ENCODE data around the gene FGF16. TPM values are rescaled to one million over a fixed set of nuclear protein-coding genes. Genes with fewer than 3 reads are reported as not detected.

The FGF16 gene
- total and polyA plus RNA-seq, 7 donors: 0.03 to 0.71 TPM; not detected in 5

DNA sequence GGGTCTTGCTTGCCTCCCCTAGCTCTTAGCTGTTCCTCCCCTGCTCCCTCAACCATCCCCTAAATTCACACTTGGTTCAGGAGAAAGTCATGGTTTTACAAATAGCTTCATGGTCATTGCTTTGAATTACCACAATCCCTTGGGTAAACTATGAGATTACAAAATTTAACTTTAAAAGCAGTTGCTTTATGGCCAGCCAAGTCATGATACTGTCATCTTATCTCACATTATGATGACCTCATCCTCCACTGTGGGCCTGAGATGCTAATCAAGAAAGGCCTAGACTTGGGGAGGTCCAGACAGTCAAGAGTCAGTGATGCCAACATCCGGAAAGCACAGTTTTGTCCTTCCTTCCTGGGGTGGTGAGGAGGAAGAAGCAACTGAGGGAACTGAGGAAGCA is 10.5 kb upstream of the FGF16 start:
- WGBS, 2 donors: 72 to 81% methylated on average over 1 of the region's 1 CpG
- intact Hi-C loops (cut with DNase I): no loop called here
- Histone ChIP-seq H3K9me3 (no peaks in the 10 kb centered on the region), H3K27ac (no peak overlapping the region), H3K36me3 (no peaks in the 10 kb centered on the region), H3K4me1 (no peaks in the 10 kb centered on the region), H3K27me3 (no peaks in the 10 kb centered on the region), H3K4me3 (no peak overlapping the region)
- no peak for DNase-seq
- TF ChIP-seq POLR2A (IDR thresholded peaks at IDR 0.05) (no peak), POLR2AphosphoS5 (IDR thresholded peaks at IDR 0.05) (no peak), EP300 (IDR thresholded peaks at IDR 0.05) (no peak)
- TF ChIP-seq, protein P1, sequence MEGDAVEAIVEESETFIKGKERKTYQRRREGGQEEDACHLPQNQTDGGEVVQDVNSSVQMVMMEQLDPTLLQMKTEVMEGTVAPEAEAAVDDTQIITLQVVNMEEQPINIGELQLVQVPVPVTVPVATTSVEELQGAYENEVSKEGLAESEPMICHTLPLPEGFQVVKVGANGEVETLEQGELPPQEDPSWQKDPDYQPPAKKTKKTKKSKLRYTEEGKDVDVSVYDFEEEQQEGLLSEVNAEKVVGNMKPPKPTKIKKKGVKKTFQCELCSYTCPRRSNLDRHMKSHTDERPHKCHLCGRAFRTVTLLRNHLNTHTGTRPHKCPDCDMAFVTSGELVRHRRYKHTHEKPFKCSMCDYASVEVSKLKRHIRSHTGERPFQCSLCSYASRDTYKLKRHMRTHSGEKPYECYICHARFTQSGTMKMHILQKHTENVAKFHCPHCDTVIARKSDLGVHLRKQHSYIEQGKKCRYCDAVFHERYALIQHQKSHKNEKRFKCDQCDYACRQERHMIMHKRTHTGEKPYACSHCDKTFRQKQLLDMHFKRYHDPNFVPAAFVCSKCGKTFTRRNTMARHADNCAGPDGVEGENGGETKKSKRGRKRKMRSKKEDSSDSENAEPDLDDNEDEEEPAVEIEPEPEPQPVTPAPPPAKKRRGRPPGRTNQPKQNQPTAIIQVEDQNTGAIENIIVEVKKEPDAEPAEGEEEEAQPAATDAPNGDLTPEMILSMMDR (IDR thresholded peaks at IDR 0.05): no peak

DNA sequence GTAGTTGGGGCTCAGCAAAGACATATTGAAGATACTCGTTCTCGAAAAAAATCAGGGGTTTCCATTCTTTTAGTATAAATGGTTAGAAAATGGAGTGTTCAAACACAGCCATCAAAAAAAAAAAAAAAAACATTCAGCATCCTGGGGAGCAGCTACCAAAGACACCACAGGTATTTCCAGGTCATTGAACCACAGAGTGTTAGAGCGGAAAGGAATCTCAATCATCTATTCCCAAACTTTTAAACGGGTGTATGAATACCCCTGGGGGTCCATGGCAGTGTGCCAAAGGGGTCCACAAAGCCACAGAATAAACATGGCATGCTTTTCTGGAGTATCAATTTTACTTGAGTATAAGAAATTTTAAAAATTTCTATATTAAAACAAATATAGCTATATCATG is 6.9 kb upstream of the FGF16 start:
- no peaks in the 10 kb centered on the region for H3K4me1 ChIP-seq
- H3K27ac ChIP-seq: no peak overlapping the region
- no peak overlapping the region for H3K4me3 ChIP-seq
- TF ChIP-seq POLR2AphosphoS5 (IDR thresholded peaks at IDR 0.05): no peak
- TF ChIP-seq EP300 (IDR thresholded peaks at IDR 0.05): no peak
- no peak for TF ChIP-seq POLR2A (IDR thresholded peaks at IDR 0.05)
- TF ChIP-seq, protein P1 (IDR thresholded peaks at IDR 0.05): no peak
- 64 to 82% methylated on average over 4 of the region's 4 CpGs for WGBS, 2 donors
- no peaks in the 10 kb centered on the region for H3K36me3 ChIP-seq
- intact Hi-C loops (cut with DNase I): no loop called here
- peaks cover 0 to 7% (median 0%) of the 10 kb centered on the region in 3 donors for H3K27me3 ChIP-seq
- no peaks in the 10 kb centered on the region for H3K9me3 ChIP-seq
- no peak for DNase-seq

DNA sequence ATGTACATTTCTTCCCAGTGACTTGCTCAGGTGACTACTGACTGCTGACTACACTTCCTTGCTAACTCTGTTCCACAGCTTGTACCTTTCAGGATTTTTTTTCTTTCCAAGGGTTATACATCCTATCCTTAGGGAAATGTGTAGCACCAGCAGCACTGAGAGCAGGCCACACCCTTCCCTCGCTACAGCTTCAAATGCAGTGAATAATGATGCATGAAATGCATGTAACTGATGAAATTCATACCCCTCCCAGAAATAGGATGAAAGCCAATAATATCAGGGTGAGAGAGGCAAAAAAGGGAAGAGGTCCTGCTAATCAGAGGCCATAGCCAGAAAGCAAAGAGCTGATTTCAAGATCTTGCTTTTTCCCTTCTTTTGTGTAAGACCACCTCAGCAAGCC is 6.2 kb upstream of the FGF16 start:
- H3K4me3 ChIP-seq: no peak overlapping the region
- TF ChIP-seq, protein P1 (IDR thresholded peaks at IDR 0.05): no peak
- TF ChIP-seq EP300 (IDR thresholded peaks at IDR 0.05) (no peak), POLR2A (IDR thresholded peaks at IDR 0.05) (no peak), POLR2AphosphoS5 (IDR thresholded peaks at IDR 0.05) (no peak)
- peaks cover 0 to 14% (median 0%) of the 10 kb centered on the region in 3 donors for H3K27me3 ChIP-seq
- intact Hi-C loops (cut with DNase I): no loop called here
- no peak for DNase-seq
- no peaks in the 10 kb centered on the region for H3K9me3 ChIP-seq
- H3K27ac ChIP-seq: no peak overlapping the region
- no peaks in the 10 kb centered on the region for H3K36me3 ChIP-seq
- 68 to 88% methylated on average over 1 of the region's 1 CpG for WGBS, 2 donors
- H3K4me1 ChIP-seq: peaks cover 0 to 4% (median 2%) of the 10 kb centered on the region in 4 donors

DNA sequence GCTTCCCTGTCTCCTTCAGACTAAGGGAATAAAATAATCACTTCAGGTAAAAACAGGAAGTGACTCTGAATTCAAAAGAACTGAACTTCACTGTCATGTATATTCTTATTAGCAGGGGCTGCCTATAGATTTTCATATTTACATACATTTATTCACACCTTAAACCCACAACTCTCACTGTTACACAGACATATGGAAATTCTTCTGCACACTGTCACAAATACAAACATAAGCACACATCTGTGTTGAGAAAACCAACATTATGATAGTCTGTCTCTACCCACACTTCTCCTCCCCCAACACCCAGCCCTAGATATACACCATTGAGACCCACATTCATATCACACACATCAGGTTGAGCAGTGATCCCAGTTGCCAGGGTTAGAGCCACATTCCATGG is 5.7 kb upstream of the FGF16 start:
- H3K27ac ChIP-seq: no peak overlapping the region
- TF ChIP-seq POLR2AphosphoS5 (IDR thresholded peaks at IDR 0.05) (no peak), POLR2A (IDR thresholded peaks at IDR 0.05) (no peak), EP300 (IDR thresholded peaks at IDR 0.05) (no peak)
- TF ChIP-seq, protein P1 (IDR thresholded peaks at IDR 0.05): no peak
- peaks cover 0 to 8% (median 4%) of the 10 kb centered on the region in 4 donors for H3K4me1 ChIP-seq
- no peaks in the 10 kb centered on the region for H3K36me3 ChIP-seq
- no peak for DNase-seq
- H3K4me3 ChIP-seq: no peak overlapping the region
- no peaks in the 10 kb centered on the region for H3K9me3 ChIP-seq
- intact Hi-C loops (cut with DNase I): no loop called here
- peaks cover 0 to 17% (median 3%) of the 10 kb centered on the region in 3 donors for H3K27me3 ChIP-seq

DNA sequence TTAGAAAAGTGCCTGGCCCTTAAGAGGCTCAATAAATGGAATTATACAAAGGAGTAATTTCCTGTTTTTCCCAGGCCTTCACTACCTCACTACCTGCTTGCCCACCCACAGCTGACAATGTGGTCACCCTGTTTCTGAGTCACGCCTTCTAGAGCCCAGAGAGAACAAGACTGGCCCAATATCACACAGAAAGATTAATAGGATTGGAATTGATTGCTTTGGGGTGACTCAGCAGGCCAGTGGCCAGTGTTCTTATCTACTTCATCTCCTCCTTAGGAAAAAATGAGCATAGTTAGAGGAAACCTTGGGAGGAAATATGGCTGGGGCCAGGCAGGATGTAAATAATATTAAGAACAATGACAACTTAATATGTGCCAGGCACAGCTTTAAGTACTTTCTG is 4.5 kb upstream of the FGF16 start:
- TF ChIP-seq POLR2A (IDR thresholded peaks at IDR 0.05) (no peak), POLR2AphosphoS5 (IDR thresholded peaks at IDR 0.05) (no peak), EP300 (IDR thresholded peaks at IDR 0.05) (no peak)
- TF ChIP-seq, protein P1 (IDR thresholded peaks at IDR 0.05): no peak
- Histone ChIP-seq H3K4me1 (peaks cover 0 to 17% (median 8%) of the 10 kb centered on the region in 4 donors), H3K27ac (no peak overlapping the region), H3K27me3 (peaks cover 0 to 21% (median 3%) of the 10 kb centered on the region in 3 donors), H3K9me3 (no peaks in the 10 kb centered on the region), H3K4me3 (no peak overlapping the region), H3K36me3 (no peaks in the 10 kb centered on the region)
- intact Hi-C loops (cut with DNase I): no loop called here
- 71 to 97% methylated on average over 1 of the region's 1 CpG for WGBS, 2 donors
- no peak for DNase-seq

Measured in sigmoid colon (tissue), 7 donors.